Ecto neural progenitor cell (in vitro differentiated cells): ENCODE data around the gene ZYX.

Source experiments
- DNase-seq: peaks from one replicate; pipeline ENCODE4 v3.0.0-alpha.2; 2018; ENCODE audit warnings: low spot score

Gene ZYX

GRCh38 chr7:143363016-143363937 lies 17.9 kb upstream of the ZYX start:
- DNase-seq = no peak

- DNase-seq = no peak
Measured at GRCh38 chr7:143367972-143368371, 13.2 kb upstream of the ZYX start.

GRCh38 chr7:143368387-143368786 lies 12.8 kb upstream of the ZYX start:
- DNase-seq = no peak

DNA sequence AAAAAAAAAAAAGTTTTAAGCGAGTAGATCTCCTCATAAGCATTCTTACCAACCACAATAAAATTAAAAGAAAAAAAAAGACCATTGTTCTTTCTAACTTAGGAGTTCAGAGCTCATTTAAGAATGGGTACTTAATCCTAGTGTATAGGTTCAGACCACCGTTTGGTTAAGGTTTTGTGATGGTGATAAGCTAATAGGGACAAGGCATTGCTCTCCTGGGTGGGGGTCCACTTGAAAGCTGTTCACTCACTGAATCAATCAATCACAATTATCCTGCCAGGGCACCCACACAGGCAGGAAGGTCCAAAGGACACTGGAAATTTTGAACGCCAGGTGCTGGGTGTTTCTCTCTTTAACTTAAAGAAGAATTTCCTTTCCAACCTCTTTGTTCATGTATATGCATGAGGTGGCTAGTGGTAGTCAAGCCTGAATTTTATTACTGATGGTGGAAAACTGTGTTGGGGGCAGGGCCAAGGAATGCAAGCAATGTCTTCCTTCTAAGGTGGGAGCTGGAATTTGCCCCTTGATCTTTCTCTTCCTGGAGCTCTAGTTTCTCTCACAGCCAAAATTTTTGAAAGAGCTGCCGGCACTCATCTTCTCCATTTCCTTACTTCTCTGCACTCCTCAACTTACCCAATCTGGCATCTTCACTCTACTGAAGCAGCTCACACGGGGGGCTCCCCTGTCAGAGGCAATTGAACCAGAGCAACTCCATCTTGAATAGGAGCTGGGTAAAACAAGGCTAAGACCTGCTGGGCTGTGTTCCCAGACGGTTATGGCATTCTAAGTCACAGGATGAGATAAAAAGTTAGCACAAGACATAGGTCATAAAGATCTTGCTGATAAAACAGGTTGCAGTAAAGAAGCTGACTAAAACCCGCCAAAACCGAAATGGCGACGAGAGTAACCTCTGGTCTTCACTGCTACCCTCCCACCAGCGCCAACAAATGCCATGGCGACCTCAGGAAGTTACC lies 11.2 kb upstream of the ZYX start:
- no peak for DNase-seq

DNA sequence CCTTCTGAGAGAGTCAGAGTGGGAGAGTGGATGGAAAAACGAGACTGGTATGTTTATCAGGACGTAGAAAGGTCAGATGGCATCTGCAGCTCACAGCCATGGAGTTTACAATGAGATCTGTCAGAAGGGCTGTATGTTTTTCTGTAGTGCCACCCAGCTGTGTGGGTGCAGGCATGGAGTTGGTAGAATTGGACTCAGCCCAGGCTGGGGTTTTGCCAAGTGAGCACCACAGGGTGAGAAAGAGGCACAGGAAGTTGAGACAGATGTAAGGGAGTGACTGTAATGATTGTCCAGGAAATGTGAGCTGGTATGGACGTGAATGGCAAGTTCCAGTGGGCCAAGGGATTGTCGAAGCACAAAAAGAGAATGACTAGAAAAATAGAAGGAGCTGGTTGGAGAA lies 9.1 kb upstream of the ZYX start:
- DNase-seq = no peak

DNA sequence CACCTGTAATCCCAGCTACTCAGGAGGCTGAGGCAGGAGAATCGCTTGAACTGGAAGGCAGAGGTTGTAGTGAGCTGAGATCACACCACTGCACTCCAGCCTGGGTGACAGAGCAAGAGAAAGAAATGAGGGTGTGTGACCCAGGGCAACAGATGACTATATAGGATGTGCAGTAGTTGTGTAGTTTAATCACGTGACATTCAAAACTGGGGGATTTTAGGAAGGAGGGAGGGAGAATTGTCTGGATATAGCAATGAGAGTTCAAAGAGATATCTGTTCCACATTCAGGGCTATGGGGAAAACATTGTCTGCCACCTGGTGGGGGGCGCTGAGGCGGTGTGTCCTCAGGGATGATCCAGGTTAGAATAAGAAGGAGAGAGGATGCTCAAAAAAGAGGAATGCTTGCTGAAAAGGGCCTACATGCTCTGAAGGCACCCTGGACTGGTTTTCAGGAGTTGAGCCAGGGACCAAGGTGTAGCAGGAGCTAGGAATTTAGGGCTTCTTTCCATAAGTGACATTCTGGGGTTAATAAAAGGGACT lies 7.8 kb upstream of the ZYX start:
- DNase-seq = no peak

GRCh38 chr7:143374561-143374960 lies 6.6 kb upstream of the ZYX start:
- DNase-seq = no peak

DNA sequence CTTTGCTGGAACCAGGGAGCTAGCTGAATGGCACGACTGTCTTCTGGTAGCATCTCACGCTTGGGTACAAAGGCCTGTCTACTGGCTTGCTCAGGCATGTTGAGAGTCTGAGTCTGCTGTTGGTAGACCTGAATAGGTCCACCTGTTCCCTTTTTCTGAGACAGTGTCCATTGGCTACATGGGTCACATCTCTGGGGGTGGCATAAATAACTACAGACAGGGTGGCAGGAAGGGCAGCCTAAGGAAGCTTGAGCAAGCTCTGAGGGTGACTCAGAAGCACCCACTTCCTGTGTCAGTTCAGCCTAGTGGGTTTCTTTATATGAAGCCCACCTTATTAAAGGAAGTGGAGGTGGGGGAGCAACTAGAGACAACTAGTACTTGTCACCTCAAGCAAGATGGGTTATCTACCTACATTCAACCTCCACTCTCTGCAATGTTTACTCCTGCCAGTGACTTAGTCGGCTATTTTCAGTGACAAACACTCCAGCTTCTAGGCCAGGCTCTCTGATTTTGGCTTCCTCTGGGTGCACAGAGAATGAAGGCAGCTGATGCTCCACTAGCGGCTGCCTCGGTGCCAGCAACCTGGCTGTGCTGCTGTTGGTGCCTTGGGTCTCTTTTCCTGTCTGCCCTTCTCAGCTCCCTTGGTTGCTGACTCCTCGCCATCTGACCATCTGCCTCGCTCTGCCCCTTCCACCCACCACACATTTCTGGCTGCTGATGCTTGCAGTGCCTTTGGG lies 5.7 kb upstream of the ZYX start:
- no peak for DNase-seq

- DNase-seq = no peak
Measured at GRCh38 chr7:143376396-143376795, 4.7 kb upstream of the ZYX start.

DNA sequence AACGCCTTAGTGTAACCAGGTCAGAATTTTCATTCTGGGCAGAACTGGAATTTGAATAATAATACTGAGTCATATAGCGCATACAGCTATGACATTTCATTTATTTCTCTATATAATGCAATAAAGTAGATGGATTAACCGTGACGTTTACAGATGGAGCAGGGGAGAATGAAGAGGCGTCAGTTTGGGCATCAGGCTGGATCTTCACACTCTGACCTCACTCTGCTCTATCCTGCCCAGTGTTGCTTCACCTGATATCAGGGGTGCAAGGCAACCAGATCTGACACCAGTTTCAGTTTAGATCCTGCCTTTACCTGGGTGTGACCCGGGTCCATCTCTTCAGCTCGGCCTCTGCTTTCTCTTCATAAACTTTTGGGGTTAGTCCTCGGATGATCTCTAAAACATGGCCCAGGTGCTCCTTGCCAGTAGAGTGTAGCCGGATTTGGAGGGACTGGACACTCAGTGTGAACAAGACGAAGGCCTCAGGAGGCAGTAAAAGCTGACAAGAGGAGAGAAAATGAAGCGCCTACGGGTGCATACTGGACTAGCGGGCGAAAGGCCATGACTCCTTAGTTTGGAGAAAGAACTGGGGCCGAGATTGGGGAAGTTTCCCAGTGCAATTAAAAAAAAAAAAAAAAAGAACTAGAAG lies 1.4 kb upstream of the ZYX start:
- DNase-seq = no peak

- peak; percentile 90 for DNase-seq
Measured at GRCh38 chr7:143380260-143380645, 892 bp upstream of the ZYX start.

- no peak for DNase-seq
Measured at GRCh38 chr7:143381427-143382125, 431 bp downstream of the ZYX start.

GRCh38 chr7:143382126-143382790 lies 1.1 kb downstream of the ZYX start:
- DNase-seq = no peak

GRCh38 chr7:143382791-143383641 lies 1.9 kb downstream of the ZYX start:
- DNase-seq = no peak

DNA sequence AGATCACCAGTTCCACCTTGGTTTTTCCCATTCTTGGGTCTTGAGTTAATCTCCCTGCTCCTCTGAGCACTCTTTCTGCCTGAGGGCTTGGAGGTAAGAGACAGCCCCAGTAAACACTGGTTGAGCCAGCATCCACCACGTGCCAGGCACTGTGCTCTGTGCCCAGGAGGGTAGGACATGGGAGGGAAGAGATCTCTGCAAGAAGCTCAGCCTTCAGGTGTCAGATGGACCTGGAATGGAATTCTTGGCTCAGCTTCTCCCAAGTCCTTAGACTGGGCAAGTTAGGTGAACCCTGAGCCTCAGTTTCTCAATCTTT lies 2.5 kb downstream of the ZYX start:
- DNase-seq = no peak

GRCh38 chr7:143384148-143384547 lies 3.0 kb downstream of the ZYX start:
- no peak for DNase-seq

DNA sequence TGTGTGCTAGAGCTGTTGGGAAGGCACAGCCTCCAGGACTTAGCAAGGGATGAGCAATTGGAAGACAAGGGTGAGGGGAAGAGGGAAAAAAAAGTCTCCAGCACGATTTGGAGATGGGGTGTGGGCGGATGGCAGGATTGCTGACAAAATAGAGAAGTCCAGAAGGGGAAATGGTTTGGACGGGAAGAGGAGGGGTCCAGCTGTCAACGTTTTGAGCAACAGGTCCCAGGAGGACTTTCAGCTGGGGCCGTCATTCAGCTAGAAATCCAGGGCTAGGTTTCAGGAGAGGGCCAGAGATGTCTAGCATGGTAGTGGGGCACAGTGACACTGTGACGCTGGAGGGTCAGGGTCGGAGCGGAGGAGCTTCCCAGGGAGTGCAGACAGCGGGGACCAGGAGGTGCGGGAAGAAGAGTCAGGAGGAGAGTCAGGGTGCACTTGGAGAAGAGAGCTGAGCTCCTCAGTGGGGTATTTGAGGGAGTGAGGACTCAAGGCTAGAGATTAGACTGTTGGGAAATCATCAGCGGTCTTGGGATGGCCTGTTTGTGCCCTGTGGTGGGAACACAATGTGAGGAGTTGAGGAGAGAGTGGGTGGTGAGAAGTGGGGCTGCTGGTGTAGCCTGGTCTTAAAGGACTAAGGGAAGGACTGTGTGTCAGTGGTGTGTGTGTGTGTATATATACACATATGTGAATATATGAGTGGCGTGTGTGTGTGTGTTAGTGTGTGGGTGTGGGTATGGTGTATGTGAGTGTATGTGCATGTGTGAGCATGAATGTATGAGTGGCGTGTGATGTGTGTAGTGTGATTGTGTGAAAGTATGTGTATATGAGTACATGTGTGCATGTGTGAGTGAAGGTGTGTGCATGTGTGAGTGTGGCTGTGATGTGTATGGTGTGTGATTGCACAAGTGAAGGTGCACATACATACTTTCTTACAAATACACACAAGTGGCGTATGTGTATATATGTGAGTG lies 3.8 kb downstream of the ZYX start:
- no peak for DNase-seq
